GM23338 (cell line): Measurements from ENCODE around the gene XPNPEP1. TPM values are rescaled to one million over a fixed set of nuclear protein-coding genes. Genes with fewer than 3 reads are reported as not detected.

Experiments used
- ATAC-seq: fragments of 200-7000 bp; cut with Tn5 transposase; 3 replicates; pipeline ENCODE4 v1.9.1; 2020
- DNase-seq: peaks from one replicate; pipeline ENCODE4 v3.0.0-alpha.2; 2015; ENCODE audit warnings: low spot score
- H2AFZ ChIP-seq: fragments of 200-600 bp; sonication (generic); 2 replicates; pipeline ENCODE4 v1.8.0; 2016; ENCODE audit warnings: antibody characterized with exemption, mild to moderate bottlenecking, moderate library complexity
- H3F3A ChIP-seq: fragments of 200-600 bp; sonication (generic); replicated peaks from 2 replicates; pipeline ENCODE4 v1.8.0; 2017; ENCODE audit warnings: antibody characterized with exemption, mixed run types, low read depth
- H3K27ac ChIP-seq: fragments of 200-600 bp; sonication (generic); 2 replicates; pipeline ENCODE4 v1.6.1; 2016; ENCODE audit warnings: low read depth
- H3K27me3 ChIP-seq: fragments of 200-600 bp; sonication (generic); 2 replicates; pipeline ENCODE4 v1.8.0; 2016; ENCODE audit warnings: mild to moderate bottlenecking, mixed run types, moderate library complexity; ENCODE audit not compliant: insufficient read depth
- H3K36me3 ChIP-seq: fragments of 200-600 bp; sonication (generic); 2 replicates; pipeline ENCODE4 v1.8.0; 2016; ENCODE audit warnings: mild to moderate bottlenecking; ENCODE audit not compliant: insufficient read depth
- H3K4me1 ChIP-seq: fragments of 200-600 bp; sonication (generic); 2 replicates; pipeline ENCODE4 v1.8.0; 2016; ENCODE audit warnings: mild to moderate bottlenecking, moderate library complexity; ENCODE audit not compliant: insufficient read depth
- H3K4me2 ChIP-seq: fragments of 200-600 bp; sonication (generic); 2 replicates; pipeline ENCODE4 v1.7.1; 2017; ENCODE audit warnings: mixed run types
- H3K4me3 ChIP-seq: fragments of 200-600 bp; sonication (generic); 2 replicates; pipeline ENCODE4 v1.6.1; 2016; ENCODE audit warnings: mixed run types
- H3K79me2 ChIP-seq: fragments of 200-600 bp; sonication (generic); replicated peaks from 2 replicates; pipeline ENCODE4 v1.8.0; 2017; ENCODE audit warnings: mild to moderate bottlenecking; ENCODE audit not compliant: insufficient read depth
- H3K9me2 ChIP-seq: fragments of 200-600 bp; sonication (generic); 2 replicates; pipeline ENCODE4 v1.8.0; 2017; ENCODE audit not compliant: insufficient read depth
- H4K20me1 ChIP-seq: fragments of 200-600 bp; sonication (generic); replicated peaks from 2 replicates; pipeline ENCODE4 v1.8.0; 2017; ENCODE audit warnings: mild to moderate bottlenecking; ENCODE audit not compliant: insufficient read depth
- H3K27ac Mint-ChIP-seq: 2 replicates; pipeline ENCODE4 v1.8.0; 2020; ENCODE audit warnings: inconsistent platforms, mild to moderate bottlenecking, moderate library complexity, mixed read lengths
- H3K27me3 Mint-ChIP-seq: 3 replicates; pipeline ENCODE4 v1.8.0; 2022; ENCODE audit warnings: low read depth, mild to moderate bottlenecking, moderate library complexity, mixed read lengths, inconsistent platforms; ENCODE audit not compliant: insufficient read depth, poor library complexity
- H3K36me3 Mint-ChIP-seq: 3 replicates; pipeline ENCODE4 v1.8.0; 2021; ENCODE audit warnings: low read depth, mild to moderate bottlenecking, inconsistent platforms, moderate library complexity, mixed read lengths
- H3K4me1 Mint-ChIP-seq: 3 replicates; pipeline ENCODE4 v1.8.0; 2020; ENCODE audit warnings: mild to moderate bottlenecking, inconsistent platforms, mixed read lengths
- H3K4me3 Mint-ChIP-seq: 3 replicates; pipeline ENCODE4 v1.8.0; 2021; ENCODE audit warnings: moderate library complexity, mild to moderate bottlenecking, inconsistent platforms, mixed read lengths
- H3K9me3 Mint-ChIP-seq: 3 replicates; pipeline ENCODE4 v1.8.0; 2020; ENCODE audit warnings: moderate library complexity, mild to moderate bottlenecking, inconsistent platforms, mixed read lengths
- CREB1 ChIP-seq: fragments of 250-450 bp; sonication (Bioruptor Pico); IDR thresholded peaks from 2 replicates; pipeline ENCODE4 v1.5.0; 2020; ENCODE audit warnings: low read depth, mild to moderate bottlenecking, moderate library complexity
- CTCF ChIP-seq, 2 experiments: fragments of 200-600 bp in 1 of 2; sonication (generic) in 1 of 2; conservative IDR thresholded peaks; 2 replicates each; pipeline versions ENCODE4 v1.5.1 to v1.6.1; 2016 to 2017; ENCODE audit warnings: antibody characterized with exemption in 2 of 2, low read depth in 2 of 2, mild to moderate bottlenecking in 2 of 2, moderate library complexity in 1 of 2
- EZH2 ChIP-seq: fragments of 200-600 bp; sonication (generic); IDR thresholded peaks from one replicate; pipeline ENCODE4 v1.8.0; 2017; ENCODE audit warnings: antibody characterized with exemption, mild to moderate bottlenecking, low read depth; ENCODE audit not compliant: unreplicated experiment
- EZH2phosphoT487 ChIP-seq: fragments of 200-600 bp; sonication (generic); IDR thresholded peaks from one replicate; pipeline ENCODE4 v1.8.1; 2018; ENCODE audit warnings: antibody characterized with exemption; ENCODE audit not compliant: unreplicated experiment
- JUNB ChIP-seq: IDR thresholded peaks from one replicate; pipeline ENCODE4 v1.6.1; 2016; ENCODE audit warnings: antibody characterized with exemption; ENCODE audit not compliant: unreplicated experiment
- POLR2AphosphoS5 ChIP-seq: IDR thresholded peaks from 2 replicates; pipeline ENCODE4 v1.6.1; 2016; ENCODE audit warnings: antibody characterized with exemption, low read depth
- REST ChIP-seq: IDR thresholded peaks from one replicate; pipeline ENCODE4 v1.6.1; 2018; ENCODE audit warnings: antibody characterized with exemption; ENCODE audit not compliant: unreplicated experiment
- ZNF114 ChIP-seq: fragments of 250-450 bp; sonication (Bioruptor Pico); IDR thresholded peaks from 2 replicates; pipeline ENCODE4 v1.5.0; 2020; ENCODE audit warnings: mild to moderate bottlenecking, moderate library complexity
- ZNF331 ChIP-seq: fragments of 250-450 bp; sonication (Bioruptor Pico); IDR thresholded peaks from 2 replicates; pipeline ENCODE4 v1.5.0; 2020; ENCODE audit warnings: low read depth, mild to moderate bottlenecking, moderate library complexity
- polyA plus RNA-seq: library from polyadenylated mRNA; unstranded; fragments of >200 nt; fragmentation: Nextera tagmentation; extraction: Ambion mirVana; gene quantifications from 2 replicates; pipeline ENCODE4 v1.2.1, GENCODE V29; 2016
- total RNA-seq: library from RNA; depleted of rRNA; stranded (reverse); fragments of >200 nt; shearing (Covaris generic); gene quantifications from 2 replicates; pipeline ENCODE4 v1.2.3, GENCODE V29; 2014
- TF ChIP-seq, protein P1 (sequence below): IDR thresholded peaks from 2 replicates; pipeline ENCODE4 v1.6.1; 2016; ENCODE audit warnings: antibody characterized with exemption

Gene XPNPEP1
- total and polyA plus RNA-seq, 2 experiments from 2014 or later: 17.5 to 55.8 TPM

- no peak for TF ChIP-seq REST
- TF ChIP-seq ZNF114 (CRISPR knock-in tag): no peak
- TF ChIP-seq CTCF (conservative IDR thresholded peaks at IDR 0.05; ENCODE audit: low read depth in 2 of 2): no peak
- TF ChIP-seq JUNB: no peak
- TF ChIP-seq ZNF331 (CRISPR knock-in tag): no peak
- TF ChIP-seq CREB1: no peak
- no peak for TF ChIP-seq EZH2
- TF ChIP-seq EZH2phosphoT487: no peak
Measured at GRCh38 chr10:109887243-109887642, 36.1 kb downstream of the XPNPEP1 start (continued).

DNA sequence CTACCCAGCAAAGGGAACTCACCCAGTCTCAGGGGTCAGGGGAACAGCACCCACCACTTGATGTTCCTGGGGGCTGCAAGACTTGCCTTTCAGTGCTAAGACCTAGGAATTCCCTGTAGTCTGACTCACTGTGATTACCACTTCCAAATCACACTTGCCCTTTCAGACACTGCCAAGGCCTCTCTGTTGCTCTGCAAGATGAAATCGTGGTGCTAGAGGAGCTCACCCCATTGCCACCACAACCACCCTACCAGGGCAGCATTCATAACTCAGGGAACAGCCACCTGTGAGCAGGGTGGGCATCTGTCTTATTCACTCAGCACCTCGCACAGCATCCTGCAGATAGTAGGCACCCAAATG, 36.5 kb downstream of the XPNPEP1 start:
- H3K27ac ChIP-seq: no peak overlapping the region
- H3K4me1 ChIP-seq: peaks cover 8% of the 10 kb centered on the region; the same call in 1 of the 2 replicates
- Mint-ChIP-seq H3K4me3 (no peak overlapping the region), H3K27me3 (peaks cover 4% of the 10 kb centered on the region), H3K36me3 (peaks cover 40% of the 10 kb centered on the region), H3K27ac (no peak overlapping the region), H3K4me1 (peaks cover 19% of the 10 kb centered on the region; the same call in 2 of the 3 replicates), H3K9me3 (no peaks in the 10 kb centered on the region)
- no peaks in the 10 kb centered on the region for H3F3A ChIP-seq
- H3K36me3 ChIP-seq: peaks cover 8% of the 10 kb centered on the region; the same call in 1 of the 2 replicates
- no peak overlapping the region for H3K4me3 ChIP-seq
- no peak overlapping the region for H3K4me2 ChIP-seq
- TF ChIP-seq POLR2AphosphoS5 (no peak), JUNB (no peak), ZNF331 (CRISPR knock-in tag) (no peak)
- TF ChIP-seq, protein P1, sequence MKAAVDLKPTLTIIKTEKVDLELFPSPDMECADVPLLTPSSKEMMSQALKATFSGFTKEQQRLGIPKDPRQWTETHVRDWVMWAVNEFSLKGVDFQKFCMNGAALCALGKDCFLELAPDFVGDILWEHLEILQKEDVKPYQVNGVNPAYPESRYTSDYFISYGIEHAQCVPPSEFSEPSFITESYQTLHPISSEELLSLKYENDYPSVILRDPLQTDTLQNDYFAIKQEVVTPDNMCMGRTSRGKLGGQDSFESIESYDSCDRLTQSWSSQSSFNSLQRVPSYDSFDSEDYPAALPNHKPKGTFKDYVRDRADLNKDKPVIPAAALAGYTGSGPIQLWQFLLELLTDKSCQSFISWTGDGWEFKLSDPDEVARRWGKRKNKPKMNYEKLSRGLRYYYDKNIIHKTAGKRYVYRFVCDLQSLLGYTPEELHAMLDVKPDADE: no peak
- DNase-seq (no peak), ATAC-seq (no peak)
- H3K79me2 ChIP-seq: no peaks in the 10 kb centered on the region
- no peak overlapping the region for H2AFZ ChIP-seq
- H4K20me1 ChIP-seq: 0 out of 2 replicates have a peak, but pooled peaks cover 1% of the 10 kb centered on the region
- no peaks in the 10 kb centered on the region for H3K9me2 ChIP-seq
- no peaks in the 10 kb centered on the region for H3K27me3 ChIP-seq
